ENCODE measurements around the gene COL6A3.

The COL6A3 gene

GRCh38 chr2:237323656-237324055 is 90.3 kb downstream of the COL6A3 start:
- H3K36me3 ChIP-seq (replicated peaks), result peaks cover 48% of the 10 kb centered on the region
- H3K27me3 ChIP-seq (replicated peaks), result no peaks in the 10 kb centered on the region
- no peak for DNase-seq
- in situ Hi-C loops (cut with HindIII; ENCODE audit: low pct_ligation_motif_present, low sequenced_read_pairs), result no loop called here
- no peak overlapping the region for H3K27ac ChIP-seq
- no peak for TF ChIP-seq CTCF (IDR thresholded peaks at IDR 0.05; ENCODE audit: low read depth, low read length, missing control alignments)
- H3K4me3 ChIP-seq (ENCODE audit: low read depth, low read length), result no peak overlapping the region

DNA sequence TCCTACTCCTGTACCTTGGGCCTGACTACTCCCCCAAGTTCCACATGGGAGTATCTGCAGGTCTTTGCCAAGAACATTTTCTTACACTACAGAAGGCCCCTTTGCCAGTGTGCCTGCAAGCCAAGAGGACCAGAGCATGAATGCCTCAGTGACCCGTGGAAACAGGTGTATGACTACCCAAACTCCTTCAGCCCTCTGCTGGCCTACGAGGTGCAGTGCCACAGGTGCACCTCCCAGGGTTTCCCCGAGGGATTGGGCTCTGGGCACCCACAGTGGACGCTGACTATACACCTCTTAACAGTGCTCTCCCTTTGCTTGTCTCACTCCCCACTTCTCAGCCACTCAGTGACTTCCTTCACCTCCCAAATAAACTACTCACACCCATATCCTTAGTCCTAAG is 91.4 kb downstream of the COL6A3 start:
- DNase-seq, result no peak
- H3K27me3 ChIP-seq (replicated peaks), result no peaks in the 10 kb centered on the region
- H3K4me3 ChIP-seq (ENCODE audit: low read depth, low read length), result no peak overlapping the region
- H3K36me3 ChIP-seq (replicated peaks), result peaks cover 39% of the 10 kb centered on the region
- in situ Hi-C loops (cut with HindIII; ENCODE audit: low pct_ligation_motif_present, low sequenced_read_pairs), result no loop called here
- H3K27ac ChIP-seq, result no peak overlapping the region
- peak; percentile 65 for TF ChIP-seq CTCF (IDR thresholded peaks at IDR 0.05; ENCODE audit: low read depth, low read length, missing control alignments)

- TF ChIP-seq CTCF (IDR thresholded peaks at IDR 0.05; ENCODE audit: low read depth, low read length, missing control alignments), result no peak
Measured at GRCh38 chr2:237321746-237322145, 92.2 kb downstream of the COL6A3 start.

DNA sequence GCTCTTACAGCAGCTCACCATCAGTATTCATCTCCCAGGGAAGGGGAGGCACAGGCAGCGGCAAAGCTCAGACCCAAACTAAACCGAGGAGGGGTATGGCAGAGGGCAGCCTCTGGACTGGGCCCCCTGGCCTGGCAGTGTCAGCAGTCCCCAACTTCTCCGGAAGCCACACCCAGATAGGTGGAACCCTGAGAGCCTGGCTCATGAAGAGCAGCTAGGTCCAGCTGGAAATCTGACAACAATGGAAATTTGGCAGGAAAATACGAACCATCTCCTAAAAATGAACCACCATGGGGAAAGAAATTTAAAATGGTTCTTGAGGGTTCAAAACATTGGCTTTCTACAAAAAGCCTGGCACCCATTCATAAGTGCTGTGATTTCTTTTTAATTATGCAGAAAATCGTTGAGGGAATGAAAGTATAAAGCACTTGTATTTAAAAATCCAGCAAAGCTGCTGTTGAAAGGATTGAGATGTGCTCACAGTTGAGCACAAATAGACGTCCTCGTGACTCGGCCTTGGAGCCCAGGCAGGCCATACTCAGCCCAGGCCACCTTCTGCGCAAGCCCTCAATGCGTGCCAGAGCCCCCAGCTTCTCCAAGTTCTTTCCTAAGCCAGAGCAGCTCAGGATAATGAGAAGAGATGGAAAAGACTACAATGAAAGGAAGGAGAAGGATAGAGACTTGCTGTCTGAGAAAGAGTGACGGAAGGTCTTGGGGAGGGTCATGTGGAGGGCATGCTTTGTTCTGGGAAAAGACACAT is 93.0 kb downstream of the COL6A3 start:
- Histone ChIP-seq H3K27me3 (replicated peaks) (no peaks in the 10 kb centered on the region), H3K36me3 (replicated peaks) (peaks cover 27% of the 10 kb centered on the region), H3K27ac (no peak overlapping the region), H3K4me3 (ENCODE audit: low read depth, low read length) (no peak overlapping the region)
- no peak for DNase-seq
- no peak for TF ChIP-seq CTCF (IDR thresholded peaks at IDR 0.05; ENCODE audit: low read depth, low read length, missing control alignments)
- in situ Hi-C loops (cut with HindIII; ENCODE audit: low pct_ligation_motif_present, low sequenced_read_pairs), result no loop called here

More at GRCh38 chr2:237321746-237322145, 92.2 kb downstream of the COL6A3 start:
- no peak for DNase-seq
- in situ Hi-C loops (cut with HindIII; ENCODE audit: low pct_ligation_motif_present, low sequenced_read_pairs), result no loop called here
- Histone ChIP-seq H3K4me3 (ENCODE audit: low read depth, low read length) (no peak overlapping the region), H3K27ac (no peak overlapping the region), H3K27me3 (replicated peaks) (no peaks in the 10 kb centered on the region), H3K36me3 (replicated peaks) (peaks cover 31% of the 10 kb centered on the region)

- no peak for TF ChIP-seq CTCF (IDR thresholded peaks at IDR 0.05; ENCODE audit: low read depth, low read length, missing control alignments)
- no peaks in the 10 kb centered on the region for H3K27me3 ChIP-seq (replicated peaks)
- no peak for DNase-seq
- H3K36me3 ChIP-seq (replicated peaks), result peaks cover 22% of the 10 kb centered on the region
- in situ Hi-C loops (cut with HindIII; ENCODE audit: low pct_ligation_motif_present, low sequenced_read_pairs), result no loop called here
- H3K27ac ChIP-seq, result no peak overlapping the region
- no peak overlapping the region for H3K4me3 ChIP-seq (ENCODE audit: low read depth, low read length)
Measured at GRCh38 chr2:237319887-237320286, 94.1 kb downstream of the COL6A3 start.

Data from brain microvascular endothelial cell (primary cell).